ENCODE results near the gene SFXN5. TPM values are rescaled to one million over a fixed set of nuclear protein-coding genes. Genes with fewer than 3 reads are reported as not detected.
"Not testable (repeated sequence)": the region's sequence is repeated elsewhere in the genome, so short reads cannot be mapped to it uniquely, and the experiment has no call there.

The SFXN5 gene
- total RNA-seq, 3 donors from 2014 or later (not counting 1 experiment from before 2014, with no cell fraction given): 15.3 to 22.3 (median 19.8) TPM

DNA sequence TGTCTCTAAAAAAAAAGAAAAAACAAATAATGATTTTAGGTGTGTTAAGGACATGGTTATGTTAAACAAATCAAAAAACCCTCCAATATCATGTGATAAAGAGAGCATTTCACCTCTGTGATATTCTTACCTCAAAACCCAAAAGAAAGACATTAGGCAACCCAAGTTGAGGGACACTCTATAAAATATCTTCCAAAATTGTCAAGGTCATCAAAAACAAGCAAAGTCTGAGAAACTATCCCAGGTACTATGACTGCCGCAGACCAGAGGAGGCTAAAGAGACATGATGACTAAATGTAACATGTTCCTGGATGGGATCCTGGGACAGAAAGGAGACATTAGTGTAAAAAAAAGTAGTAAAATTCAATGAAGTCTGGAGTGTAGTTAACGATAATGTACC lies 4.5 kb downstream of the SFXN5 start:
- no peaks in the 10 kb centered on the region for H3K36me3 Mint-ChIP-seq
- TF ChIP-seq CTCF (IDR thresholded peaks at IDR 0.05): no peak
- Histone ChIP-seq H3K9me3 (ENCODE audit: control insufficient read depth, insufficient read depth, low read length) (no peaks in the 10 kb centered on the region), H3K4me3 (ENCODE audit: low read length) (no peak overlapping the region), H3K27ac (ENCODE audit: low read length) (no peak overlapping the region), H3K4me1 (ENCODE audit: control insufficient read depth, insufficient read depth, low read length) (peaks cover 13% of the 10 kb centered on the region), H3K36me3 (ENCODE audit: control insufficient read depth, insufficient read depth, low read length) (no peaks in the 10 kb centered on the region), H3K27me3 (ENCODE audit: control insufficient read depth, insufficient read depth, low read length) (no peaks in the 10 kb centered on the region)
- no peak overlapping the region for H3K27ac Mint-ChIP-seq
- ATAC-seq (no peak), DNase-seq (no peak)
- H3K4me3 Mint-ChIP-seq: no peak overlapping the region
- WGBS (ENCODE audit: insufficient coverage): 96% methylated on average over 2 of the region's 2 CpGs
- intact Hi-C loops (cut with micrococcal nuclease): no loop called here
- no peaks in the 10 kb centered on the region for H3K9me3 Mint-ChIP-seq
- peaks cover 43 to 61% of the 10 kb centered on the region in 2 donors for H3K4me1 Mint-ChIP-seq
- H3K27me3 Mint-ChIP-seq (ENCODE audit: low read depth in 2 of 2): no peaks in the 10 kb centered on the region

GRCh38 chr2:73065070-73065469 lies 6.4 kb downstream of the SFXN5 start:
- H3K27ac Mint-ChIP-seq; ATAC-seq; intact Hi-C loops (cut with micrococcal nuclease); DNase-seq; H3K4me3 Mint-ChIP-seq; H3K9me3 ChIP-seq (ENCODE audit: control insufficient read depth, insufficient read depth, low read length); H3K27me3 Mint-ChIP-seq (ENCODE audit: low read depth in 2 of 2); H3K27ac ChIP-seq (ENCODE audit: low read length); H3K4me1 ChIP-seq (ENCODE audit: control insufficient read depth, insufficient read depth, low read length); H3K36me3 Mint-ChIP-seq; H3K27me3 ChIP-seq (ENCODE audit: control insufficient read depth, insufficient read depth, low read length); H3K36me3 ChIP-seq (ENCODE audit: control insufficient read depth, insufficient read depth, low read length); H3K9me3 Mint-ChIP-seq; H3K4me3 ChIP-seq (ENCODE audit: low read length): not testable (repeated sequence)
- peaks cover 35 to 50% of the 10 kb centered on the region in 2 donors for H3K4me1 Mint-ChIP-seq
- 97% methylated on average over 5 of the region's 5 CpGs for WGBS (ENCODE audit: insufficient coverage)

GRCh38 chr2:73063909-73064875 lies 7.3 kb downstream of the SFXN5 start:
- no peaks in the 10 kb centered on the region for H3K36me3 ChIP-seq (ENCODE audit: control insufficient read depth, insufficient read depth, low read length)
- H3K27ac ChIP-seq (ENCODE audit: low read length): no peak overlapping the region
- H3K9me3 Mint-ChIP-seq: no peaks in the 10 kb centered on the region
- ATAC-seq (no peak), DNase-seq (no peak)
- no peaks in the 10 kb centered on the region for H3K36me3 Mint-ChIP-seq
- H3K4me3 Mint-ChIP-seq: no peak overlapping the region
- H3K27me3 ChIP-seq (ENCODE audit: control insufficient read depth, insufficient read depth, low read length): no peaks in the 10 kb centered on the region
- H3K27ac Mint-ChIP-seq: no peak overlapping the region
- intact Hi-C loops (cut with micrococcal nuclease): no loop called here
- H3K4me1 Mint-ChIP-seq: peaks cover 26 to 48% of the 10 kb centered on the region in 2 donors
- TF ChIP-seq CTCF (IDR thresholded peaks at IDR 0.05): no peak
- no peaks in the 10 kb centered on the region for H3K27me3 Mint-ChIP-seq (ENCODE audit: low read depth in 2 of 2)
- no peaks in the 10 kb centered on the region for H3K9me3 ChIP-seq (ENCODE audit: control insufficient read depth, insufficient read depth, low read length)
- 87% methylated on average over 7 of the region's 8 CpGs for WGBS (ENCODE audit: insufficient coverage)
- no peak overlapping the region for H3K4me3 ChIP-seq (ENCODE audit: low read length)
- H3K4me1 ChIP-seq (ENCODE audit: control insufficient read depth, insufficient read depth, low read length): no peaks in the 10 kb centered on the region

- H3K9me3 Mint-ChIP-seq: no peaks in the 10 kb centered on the region
- WGBS (ENCODE audit: insufficient coverage): 85% methylated on average over 4 of the region's 4 CpGs
- no peak overlapping the region for H3K4me3 ChIP-seq (ENCODE audit: low read length)
- no peak for ATAC-seq
- H3K4me3 Mint-ChIP-seq: no peak overlapping the region
- H3K27me3 ChIP-seq (ENCODE audit: control insufficient read depth, insufficient read depth, low read length): no peaks in the 10 kb centered on the region
- no peak overlapping the region for H3K27ac ChIP-seq (ENCODE audit: low read length)
- H3K4me1 Mint-ChIP-seq: peaks cover 19 to 41% of the 10 kb centered on the region in 2 donors
- H3K4me1 ChIP-seq (ENCODE audit: control insufficient read depth, insufficient read depth, low read length): no peaks in the 10 kb centered on the region
- no peak for DNase-seq
- H3K36me3 ChIP-seq (ENCODE audit: control insufficient read depth, insufficient read depth, low read length): no peaks in the 10 kb centered on the region
- no peak overlapping the region for H3K27ac Mint-ChIP-seq
- no peaks in the 10 kb centered on the region for H3K27me3 Mint-ChIP-seq (ENCODE audit: low read depth in 2 of 2)
- H3K9me3 ChIP-seq (ENCODE audit: control insufficient read depth, insufficient read depth, low read length): no peaks in the 10 kb centered on the region
- intact Hi-C loops (cut with micrococcal nuclease): no loop called here
- no peaks in the 10 kb centered on the region for H3K36me3 Mint-ChIP-seq
- TF ChIP-seq CTCF (IDR thresholded peaks at IDR 0.05): no peak
Measured at GRCh38 chr2:73063472-73063871, 8.0 kb downstream of the SFXN5 start.
